ENCODE data around the gene IMMP2L. TPM values are rescaled to one million over a fixed set of nuclear protein-coding genes. Genes with fewer than 3 reads are reported as not detected.

The IMMP2L gene
- total RNA-seq, 1 donor from 2014 or later, result 11.9 TPM

GRCh38 chr7:111026343-111026742 is 535.9 kb downstream of the IMMP2L start:
- H3K4me1 Mint-ChIP-seq, result peaks cover 16% of the 10 kb centered on the region
- no peak for DNase-seq (ENCODE audit: low read depth, low spot score)
- H3K36me3 Mint-ChIP-seq (ENCODE audit: low read depth), result peaks cover under 1% of the 10 kb centered on the region

GRCh38 chr7:111025006-111025405 is 537.3 kb downstream of the IMMP2L start:
- peak overlapping the region; percentile 86 for H3K27ac Mint-ChIP-seq (ENCODE audit: unreplicated experiment)
- no peak for TF ChIP-seq CTCF (conservative IDR thresholded peaks at IDR 0.05)
- peaks cover 16% of the 10 kb centered on the region for H3K4me1 Mint-ChIP-seq
- no peaks in the 10 kb centered on the region for H3K27me3 Mint-ChIP-seq (ENCODE audit: low read depth)
- H3K4me3 Mint-ChIP-seq, result no peak overlapping the region
- H3K36me3 Mint-ChIP-seq (ENCODE audit: low read depth), result peaks cover 2% of the 10 kb centered on the region
- DNase-seq (ENCODE audit: low read depth, low spot score), result no peak
- peaks cover 6% of the 10 kb centered on the region for H3K9me3 Mint-ChIP-seq

More at GRCh38 chr7:111026343-111026742, 535.9 kb downstream of the IMMP2L start:
- H3K9me3 Mint-ChIP-seq, result peaks cover 3% of the 10 kb centered on the region
- no peaks in the 10 kb centered on the region for H3K27me3 Mint-ChIP-seq (ENCODE audit: low read depth)
- no peak overlapping the region for H3K4me3 Mint-ChIP-seq
- H3K27ac Mint-ChIP-seq (ENCODE audit: unreplicated experiment), result no peak overlapping the region
- no peak for TF ChIP-seq CTCF (conservative IDR thresholded peaks at IDR 0.05)

- H3K27ac Mint-ChIP-seq (ENCODE audit: unreplicated experiment), result peak overlapping the region; percentile 72
- no peak for DNase-seq (ENCODE audit: low read depth, low spot score)
- no peak overlapping the region for H3K4me3 Mint-ChIP-seq
- peaks cover 21% of the 10 kb centered on the region for H3K4me1 Mint-ChIP-seq
- no peak for TF ChIP-seq CTCF (conservative IDR thresholded peaks at IDR 0.05)
- peaks cover 2% of the 10 kb centered on the region for H3K36me3 Mint-ChIP-seq (ENCODE audit: low read depth)
- no peaks in the 10 kb centered on the region for H3K27me3 Mint-ChIP-seq (ENCODE audit: low read depth)
- peaks cover 6% of the 10 kb centered on the region for H3K9me3 Mint-ChIP-seq
Measured at GRCh38 chr7:111018960-111019736, 543.1 kb downstream of the IMMP2L start.

GRCh38 chr7:111018447-111018846 is 543.8 kb downstream of the IMMP2L start:
- Mint-ChIP-seq H3K27me3 (ENCODE audit: low read depth) (no peaks in the 10 kb centered on the region), H3K4me3 (no peak overlapping the region), H3K27ac (ENCODE audit: unreplicated experiment) (no peak overlapping the region), H3K4me1 (peaks cover 21% of the 10 kb centered on the region), H3K9me3 (peaks cover 6% of the 10 kb centered on the region), H3K36me3 (ENCODE audit: low read depth) (peaks cover 2% of the 10 kb centered on the region)
- no peak for TF ChIP-seq CTCF (conservative IDR thresholded peaks at IDR 0.05)
- no peak for DNase-seq (ENCODE audit: low read depth, low spot score)

GRCh38 chr7:111014079-111014478 is 548.2 kb downstream of the IMMP2L start:
- DNase-seq (ENCODE audit: low read depth, low spot score), result no peak
- no peak for TF ChIP-seq CTCF (conservative IDR thresholded peaks at IDR 0.05)
- Mint-ChIP-seq H3K4me3 (no peak overlapping the region), H3K4me1 (peaks cover 12% of the 10 kb centered on the region), H3K9me3 (no peaks in the 10 kb centered on the region), H3K36me3 (ENCODE audit: low read depth) (no peaks in the 10 kb centered on the region), H3K27me3 (ENCODE audit: low read depth) (no peaks in the 10 kb centered on the region), H3K27ac (ENCODE audit: unreplicated experiment) (no peak overlapping the region)
